CD14-positive monocyte (primary cell): ENCODE results near the gene SPPL2C. TPM values are rescaled to one million over a fixed set of nuclear protein-coding genes. Genes with fewer than 3 reads are reported as not detected.

ENCODE experiments used
- DNase-seq, 3 donors: peaks; one replicate each; pipeline ENCODE4 v3.0.0-alpha.2; 2011 to 2022
- H2AFZ ChIP-seq: 2 replicates; pipeline ENCODE4 v1.6.0; 2012; ENCODE audit warnings: mild to moderate bottlenecking, low read depth, low read length, inconsistent platforms; ENCODE audit not compliant: insufficient read depth, poor library complexity, severe bottlenecking
- H3K27ac ChIP-seq, 2 donors: 1 replicate in 1 of 2; 2 replicates in 1 of 2; pipeline ENCODE4 v1.5.1; 2012 to 2013; ENCODE audit warnings: low read length in 2 of 2, control low read depth in 1 of 2, inconsistent platforms in 1 of 2, low read depth in 1 of 2, mild to moderate bottlenecking in 1 of 2
- H3K27me3 ChIP-seq, 2 donors: one replicate each; pipeline versions ENCODE4 v1.6.0 to v1.6.1; 2011 to 2013; ENCODE audit warnings: low read length in 2 of 2; ENCODE audit not compliant: control insufficient read depth in 2 of 2, insufficient read depth in 2 of 2
- H3K36me3 ChIP-seq, 2 donors: replicated peaks in 1 of 2; 1 replicate in 1 of 2; 2 replicates in 1 of 2; pipeline versions ENCODE4 v1.5.1 to v1.6.1; 2012 to 2013; ENCODE audit warnings: low read length in 2 of 2, control low read depth in 1 of 2, inconsistent platforms in 1 of 2, mild to moderate bottlenecking in 1 of 2; ENCODE audit not compliant: insufficient read depth in 2 of 2, control insufficient read depth in 1 of 2
- H3K4me1 ChIP-seq, 2 donors: 1 replicate in 1 of 2; 2 replicates in 1 of 2; pipeline versions ENCODE4 v1.5.1 to v1.6.1; 2012 to 2013; ENCODE audit warnings: low read length in 2 of 2, control low read depth in 1 of 2, inconsistent platforms in 1 of 2, mild to moderate bottlenecking in 1 of 2, moderate library complexity in 1 of 2; ENCODE audit not compliant: insufficient read depth in 2 of 2, control insufficient read depth in 1 of 2
- H3K4me2 ChIP-seq: replicated peaks from 2 replicates; pipeline ENCODE3; 2012; ENCODE audit warnings: low read length, moderate library complexity, mild to moderate bottlenecking; ENCODE audit not compliant: poor library complexity, severe bottlenecking; ENCODE audit errors: extremely low read depth
- H3K4me3 ChIP-seq, 3 experiments: fragments of 200-600 bp in 1 of 3; sonication (generic) in 1 of 3; replicated peaks in 1 of 3; 1 replicate in 2 of 3; 2 replicates in 1 of 3; pipeline ENCODE4 v1.5.1; 2011 to 2013; ENCODE audit warnings: low read length in 3 of 3, mild to moderate bottlenecking in 3 of 3, control low read depth in 2 of 3, low read depth in 2 of 3, inconsistent platforms in 1 of 3, moderate library complexity in 1 of 3
- H3K79me2 ChIP-seq: 2 replicates; pipeline ENCODE4 v1.6.0; 2012; ENCODE audit warnings: mild to moderate bottlenecking, control low read depth, inconsistent platforms, low read length, moderate library complexity; ENCODE audit not compliant: insufficient read depth
- H3K9ac ChIP-seq: 2 replicates; pipeline ENCODE4 v1.6.0; 2017; ENCODE audit warnings: low read length, mild to moderate bottlenecking; ENCODE audit not compliant: insufficient read depth, poor library complexity, severe bottlenecking
- H3K9me3 ChIP-seq, 2 donors: replicated peaks in 1 of 2; 1 replicate in 1 of 2; 2 replicates in 1 of 2; pipeline versions ENCODE4 v1.5.1 to v1.6.1; 2012 to 2013; ENCODE audit warnings: low read length in 2 of 2, control low read depth in 1 of 2; ENCODE audit not compliant: control insufficient read depth in 1 of 2, insufficient read depth in 1 of 2
- H4K20me1 ChIP-seq: 2 replicates; pipeline ENCODE4 v1.6.0; 2012; ENCODE audit warnings: mild to moderate bottlenecking, low read length, control low read depth, moderate library complexity; ENCODE audit not compliant: insufficient read depth
- H3K27ac Mint-ChIP-seq, 7 donors: one replicate each; pipeline ENCODE4 v1.8.0; 2020; ENCODE audit warnings: mild to moderate bottlenecking in 7 of 7, mixed read lengths in 7 of 7, moderate library complexity in 6 of 7, inconsistent platforms in 2 of 7
- H3K27me3 Mint-ChIP-seq, 3 donors: one replicate each; pipeline ENCODE4 v1.8.0; 2021 to 2022; ENCODE audit warnings: low read depth in 3 of 3, mild to moderate bottlenecking in 3 of 3, mixed read lengths in 3 of 3, moderate library complexity in 3 of 3, inconsistent platforms in 1 of 3
- H3K36me3 Mint-ChIP-seq, 2 donors: one replicate each; pipeline ENCODE4 v1.8.0; 2020; ENCODE audit warnings: mixed read lengths in 2 of 2, inconsistent platforms in 1 of 2, mild to moderate bottlenecking in 1 of 2
- H3K4me1 Mint-ChIP-seq: one replicate; pipeline ENCODE4 v1.8.0; 2020; ENCODE audit warnings: mild to moderate bottlenecking, mixed read lengths
- H3K4me3 Mint-ChIP-seq, 2 donors: one replicate each; pipeline ENCODE4 v1.8.0; 2020; ENCODE audit warnings: mild to moderate bottlenecking in 2 of 2, mixed read lengths in 2 of 2, moderate library complexity in 1 of 2
- H3K9me3 Mint-ChIP-seq, 7 donors: one replicate each; pipeline ENCODE4 v1.8.0; 2020 to 2022; ENCODE audit warnings: mixed read lengths in 7 of 7, mild to moderate bottlenecking in 6 of 7, moderate library complexity in 6 of 7, inconsistent platforms in 2 of 7
- WGBS: methylation state at CpG from one replicate; pipeline ENCODE4 v1.1.5; 2013; ENCODE audit warnings: missing lambda C conversion rate; ENCODE audit not compliant: insufficient coverage; 5-methylcytosine and 5-hydroxymethylcytosine counted together
- intact Hi-C, 2 donors: fragments of 100-400 bp; cut with micrococcal nuclease; formaldehyde crosslinking; loops; one replicate each; pipeline versions ENCODE4 v1.15.0 to v1.15.1; 2023
- polyA plus RNA-seq, 3 donors: library from polyadenylated mRNA; depleted of rRNA in 1 of 3; unstranded in 2 of 3; stranded (reverse) in 1 of 3; fragments of 300-500 nt in 2 of 3; fragments of >200 nt in 1 of 3; fragmentation: Illumina TruSeq in 2 of 3; gene quantifications; 1 replicate in 2 of 3; 2 replicates in 1 of 3; pipeline ENCODE4 v1.2.3, GENCODE V29; 2012 to 2021
- TF ChIP-seq, protein P1 (sequence below): fragments of 200-600 bp; IDR thresholded peaks from one replicate; pipeline ENCODE4 v1.8.0; 2022; ENCODE audit warnings: antibody characterized with exemption, mild to moderate bottlenecking

Gene SPPL2C
- polyA plus RNA-seq, 3 donors: not detected

DNA sequence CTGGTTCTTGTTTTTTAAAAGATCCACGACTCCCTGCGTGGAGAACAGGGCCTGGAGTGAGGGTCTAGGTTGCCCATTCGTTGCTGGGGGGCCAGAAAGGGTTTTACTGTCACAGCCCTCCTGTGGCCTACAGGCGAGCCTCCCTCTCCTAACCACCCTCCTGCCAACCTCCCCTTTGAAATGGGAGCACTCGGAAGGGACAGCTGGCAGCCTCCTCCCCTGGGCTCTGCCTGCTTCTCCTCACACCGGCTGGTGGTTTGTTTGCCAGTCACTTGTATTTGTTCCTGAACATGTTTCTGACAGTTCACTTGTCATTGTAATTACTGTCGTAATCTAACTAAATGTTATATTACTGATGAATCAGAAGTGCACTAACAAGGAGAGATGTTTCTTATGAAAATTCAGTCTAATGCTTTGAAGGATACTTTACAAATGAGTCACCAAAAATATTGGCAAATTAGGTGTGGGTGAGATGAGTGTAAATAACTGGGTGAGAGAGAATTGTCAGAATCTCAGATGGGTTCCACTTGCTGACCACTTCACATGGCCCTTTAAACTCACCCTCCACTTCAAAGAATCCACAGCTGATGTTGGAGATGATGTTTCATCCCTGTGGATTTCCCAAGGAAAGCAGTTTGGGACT is 2.7 kb upstream of the SPPL2C start:
- Mint-ChIP-seq H3K27me3 (peaks cover 0 to 11% (median 3%) of the 10 kb centered on the region in 3 donors), H3K9me3 (no peaks in the 10 kb centered on the region), H3K4me1 (no peaks in the 10 kb centered on the region), H3K4me3 (no peak overlapping the region), H3K36me3 (no peaks in the 10 kb centered on the region), H3K27ac (no peak overlapping the region)
- Histone ChIP-seq H2AFZ (no peak overlapping the region), H3K4me3 (no peak overlapping the region), H4K20me1 (no peaks in the 10 kb centered on the region), H3K4me2 (no peak overlapping the region), H3K79me2 (no peaks in the 10 kb centered on the region), H3K36me3 (no peaks in the 10 kb centered on the region), H3K4me1 (no peaks in the 10 kb centered on the region), H3K27ac (no peak overlapping the region), H3K9ac (no peak overlapping the region), H3K27me3 (no peaks in the 10 kb centered on the region), H3K9me3 (no peaks in the 10 kb centered on the region)
- no peak for DNase-seq
- intact Hi-C loops: no loop called here
- 68% methylated on average over 4 of the region's 7 CpGs for WGBS
- TF ChIP-seq, protein P1, sequence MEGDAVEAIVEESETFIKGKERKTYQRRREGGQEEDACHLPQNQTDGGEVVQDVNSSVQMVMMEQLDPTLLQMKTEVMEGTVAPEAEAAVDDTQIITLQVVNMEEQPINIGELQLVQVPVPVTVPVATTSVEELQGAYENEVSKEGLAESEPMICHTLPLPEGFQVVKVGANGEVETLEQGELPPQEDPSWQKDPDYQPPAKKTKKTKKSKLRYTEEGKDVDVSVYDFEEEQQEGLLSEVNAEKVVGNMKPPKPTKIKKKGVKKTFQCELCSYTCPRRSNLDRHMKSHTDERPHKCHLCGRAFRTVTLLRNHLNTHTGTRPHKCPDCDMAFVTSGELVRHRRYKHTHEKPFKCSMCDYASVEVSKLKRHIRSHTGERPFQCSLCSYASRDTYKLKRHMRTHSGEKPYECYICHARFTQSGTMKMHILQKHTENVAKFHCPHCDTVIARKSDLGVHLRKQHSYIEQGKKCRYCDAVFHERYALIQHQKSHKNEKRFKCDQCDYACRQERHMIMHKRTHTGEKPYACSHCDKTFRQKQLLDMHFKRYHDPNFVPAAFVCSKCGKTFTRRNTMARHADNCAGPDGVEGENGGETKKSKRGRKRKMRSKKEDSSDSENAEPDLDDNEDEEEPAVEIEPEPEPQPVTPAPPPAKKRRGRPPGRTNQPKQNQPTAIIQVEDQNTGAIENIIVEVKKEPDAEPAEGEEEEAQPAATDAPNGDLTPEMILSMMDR: no peak

- peaks cover 0 to 11% (median 3%) of the 10 kb centered on the region in 3 donors for H3K27me3 Mint-ChIP-seq
- WGBS: 94% methylated on average over 2 of the region's 4 CpGs
- Histone ChIP-seq H3K79me2 (no peaks in the 10 kb centered on the region), H3K36me3 (no peaks in the 10 kb centered on the region), H3K9ac (no peak overlapping the region), H3K27me3 (no peaks in the 10 kb centered on the region), H2AFZ (no peak overlapping the region), H3K9me3 (no peaks in the 10 kb centered on the region), H3K4me1 (no peaks in the 10 kb centered on the region), H3K27ac (no peak overlapping the region), H4K20me1 (no peaks in the 10 kb centered on the region), H3K4me2 (no peak overlapping the region), H3K4me3 (no peak overlapping the region)
- intact Hi-C loops: no loop called here
- H3K4me3 Mint-ChIP-seq: no peak overlapping the region
- no peak for DNase-seq
- H3K27ac Mint-ChIP-seq: no peak overlapping the region
- no peaks in the 10 kb centered on the region for H3K9me3 Mint-ChIP-seq
- no peaks in the 10 kb centered on the region for H3K36me3 Mint-ChIP-seq
- no peaks in the 10 kb centered on the region for H3K4me1 Mint-ChIP-seq
- TF ChIP-seq, protein P1: no peak
Measured at GRCh38 chr17:45843722-45844121, 959 bp upstream of the SPPL2C start.
